ENCODE results near the gene KCNMA1. TPM values are rescaled to one million over a fixed set of nuclear protein-coding genes. Genes with fewer than 3 reads are reported as not detected.

Gene KCNMA1
- total RNA-seq, 1 donor from 2014 or later, result 30.1 TPM

GRCh38 chr10:77015360-77015759 lies 622.2 kb downstream of the KCNMA1 start:
- H3K27ac Mint-ChIP-seq, result no peak overlapping the region
- TF ChIP-seq CTCF (conservative IDR thresholded peaks at IDR 0.05), result no peak

GRCh38 chr10:77012812-77013500 lies 624.7 kb downstream of the KCNMA1 start:
- peaks cover 6% of the 10 kb centered on the region for H3K9me3 Mint-ChIP-seq
- peaks cover 15% of the 10 kb centered on the region for H3K27me3 Mint-ChIP-seq
- H3K36me3 Mint-ChIP-seq, result no peaks in the 10 kb centered on the region
- H3K27ac Mint-ChIP-seq, result no peak overlapping the region
- TF ChIP-seq CTCF (conservative IDR thresholded peaks at IDR 0.05), result no peak
- H3K4me1 Mint-ChIP-seq (ENCODE audit: unreplicated experiment), result peaks cover 4% of the 10 kb centered on the region
- no peak overlapping the region for H3K4me3 Mint-ChIP-seq
- no peak for DNase-seq (ENCODE audit: extremely low spot score, unreplicated experiment)

More at GRCh38 chr10:77015360-77015759, 622.2 kb downstream of the KCNMA1 start:
- DNase-seq (ENCODE audit: extremely low spot score, unreplicated experiment), result no peak
- Mint-ChIP-seq H3K9me3 (peaks cover 6% of the 10 kb centered on the region), H3K4me1 (ENCODE audit: unreplicated experiment) (peaks cover 4% of the 10 kb centered on the region), H3K4me3 (no peak overlapping the region), H3K27me3 (peaks cover 15% of the 10 kb centered on the region), H3K36me3 (no peaks in the 10 kb centered on the region)

- TF ChIP-seq CTCF (conservative IDR thresholded peaks at IDR 0.05), result no peak
- DNase-seq (ENCODE audit: extremely low spot score, unreplicated experiment), result no peak
- Mint-ChIP-seq H3K27ac (no peak overlapping the region), H3K4me1 (ENCODE audit: unreplicated experiment) (peaks cover 4% of the 10 kb centered on the region), H3K36me3 (no peaks in the 10 kb centered on the region), H3K4me3 (no peak overlapping the region), H3K27me3 (peaks cover 16% of the 10 kb centered on the region), H3K9me3 (peaks cover 6% of the 10 kb centered on the region)
Observed at GRCh38 chr10:77011874-77012811, 625.5 kb downstream of the KCNMA1 start.

GRCh38 chr10:77010430-77010829 lies 627.2 kb downstream of the KCNMA1 start:
- Mint-ChIP-seq H3K9me3 (no peaks in the 10 kb centered on the region), H3K4me1 (ENCODE audit: unreplicated experiment) (peaks cover 4% of the 10 kb centered on the region), H3K27me3 (peaks cover 10% of the 10 kb centered on the region), H3K36me3 (no peaks in the 10 kb centered on the region), H3K4me3 (no peak overlapping the region), H3K27ac (no peak overlapping the region)
- DNase-seq (ENCODE audit: extremely low spot score, unreplicated experiment), result no peak
- TF ChIP-seq CTCF (conservative IDR thresholded peaks at IDR 0.05), result no peak

- peaks cover 20% of the 10 kb centered on the region for H3K27me3 Mint-ChIP-seq
- no peak overlapping the region for H3K4me3 Mint-ChIP-seq
- no peak for TF ChIP-seq CTCF (conservative IDR thresholded peaks at IDR 0.05)
- DNase-seq (ENCODE audit: extremely low spot score, unreplicated experiment), result no peak
- H3K27ac Mint-ChIP-seq, result no peak overlapping the region
- peaks cover 9% of the 10 kb centered on the region for H3K4me1 Mint-ChIP-seq (ENCODE audit: unreplicated experiment)
- H3K9me3 Mint-ChIP-seq, result no peaks in the 10 kb centered on the region
- peaks cover 4% of the 10 kb centered on the region for H3K36me3 Mint-ChIP-seq
Observed at GRCh38 chr10:77007834-77008233, 629.8 kb downstream of the KCNMA1 start.
